Esophagus muscularis mucosa (tissue), 4 donors: ENCODE measurements around the gene ALDH3B1. TPM values are rescaled to one million over a fixed set of nuclear protein-coding genes. Genes with fewer than 3 reads are reported as not detected.

Experiments
- DNase-seq: peaks from one replicate; pipeline ENCODE4 v3.0.0-alpha.2; 2017; ENCODE audit errors: extremely low spot score
- H3K27ac ChIP-seq, 4 donors: fragments of 200-600 bp; sonication (generic); replicated peaks in 1 of 4; 1 replicate in 3 of 4; 2 replicates in 1 of 4; pipeline ENCODE4 v1.5.1; 2016 to 2019; ENCODE audit warnings: mild to moderate bottlenecking in 1 of 4
- H3K27me3 ChIP-seq, 4 donors: fragments of 200-600 bp; sonication (generic); one replicate each; pipeline versions ENCODE4 v1.5.1 to v1.6.0; 2016 to 2019
- H3K36me3 ChIP-seq, 4 donors: fragments of 200-600 bp; sonication (generic); one replicate each; pipeline ENCODE4 v1.5.1; 2016 to 2019
- H3K4me1 ChIP-seq, 4 donors: fragments of 200-600 bp; sonication (generic); one replicate each; pipeline ENCODE4 v1.5.1; 2016 to 2019
- H3K4me3 ChIP-seq, 4 donors: fragments of 200-600 bp; sonication (generic); 1 replicate in 2 of 4; 2 replicates in 2 of 4; pipeline ENCODE4 v1.5.1; 2016 to 2019; ENCODE audit warnings: mild to moderate bottlenecking in 4 of 4, moderate library complexity in 1 of 4
- H3K9me3 ChIP-seq, 4 donors: fragments of 200-600 bp; sonication (generic); 1 replicate in 3 of 4; 2 replicates in 1 of 4; pipeline ENCODE4 v1.5.1; 2016 to 2019
- EP300 ChIP-seq: sonication (generic); formaldehyde crosslinking; IDR thresholded peaks from one replicate; pipeline ENCODE4 v1.6.1; 2017; ENCODE audit warnings: antibody characterized with exemption
- POLR2A ChIP-seq: fragments of 450-650 bp; IDR thresholded peaks from one replicate; pipeline ENCODE4 v1.6.1; 2017; ENCODE audit warnings: antibody characterized with exemption, moderate library complexity, mild to moderate bottlenecking, low read depth
- POLR2AphosphoS5 ChIP-seq, 2 donors: sonication (generic); formaldehyde crosslinking; IDR thresholded peaks; one replicate each; pipeline ENCODE4 v1.6.1; 2017; ENCODE audit warnings: antibody characterized with exemption in 2 of 2
- WGBS: methylation state at CpG from one replicate; pipeline ENCODE4 v1.1.5; 2018; 5-methylcytosine and 5-hydroxymethylcytosine counted together
- intact Hi-C: fragments of 100-400 bp; cut with DNase I; formaldehyde crosslinking; loops from one replicate; pipeline ENCODE4 v1.15.1; 2023
- total RNA-seq, 4 donors: library from RNA; depleted of rRNA; stranded (reverse); fragments of >200 nt; gene quantifications; one replicate each; pipeline versions ENCODE4 v1.1.0 to v1.2.1, GENCODE V29; 2016
- TF ChIP-seq, protein P1 (sequence below), 3 experiments: fragments of 200-600 bp in 2 of 3; fragments of 450-650 bp in 1 of 3; sonication (generic) in 2 of 3; IDR thresholded peaks; one replicate each; pipeline ENCODE4 v1.5.1; 2017 to 2019; ENCODE audit warnings: antibody characterized with exemption in 3 of 3, mild to moderate bottlenecking in 2 of 3, moderate library complexity in 1 of 3

Gene ALDH3B1
- total RNA-seq, 4 donors from 2014 or later, result 10.6 to 17.2 (median 12.6) TPM

- WGBS, result 70% methylated on average over 17 of the region's 27 CpGs
- Histone ChIP-seq H3K27ac (peak overlapping the region in 3 of 4 donors; percentile 75 to 80 (median 79)), H3K27me3 (no peaks in the 10 kb centered on the region), H3K4me1 (peaks cover 25 to 65% (median 53%) of the 10 kb centered on the region in 4 donors), H3K9me3 (no peaks in the 10 kb centered on the region), H3K4me3 (no peak overlapping the region), H3K36me3 (no peaks in the 10 kb centered on the region)
- TF ChIP-seq EP300, result no peak
- TF ChIP-seq, protein P1, sequence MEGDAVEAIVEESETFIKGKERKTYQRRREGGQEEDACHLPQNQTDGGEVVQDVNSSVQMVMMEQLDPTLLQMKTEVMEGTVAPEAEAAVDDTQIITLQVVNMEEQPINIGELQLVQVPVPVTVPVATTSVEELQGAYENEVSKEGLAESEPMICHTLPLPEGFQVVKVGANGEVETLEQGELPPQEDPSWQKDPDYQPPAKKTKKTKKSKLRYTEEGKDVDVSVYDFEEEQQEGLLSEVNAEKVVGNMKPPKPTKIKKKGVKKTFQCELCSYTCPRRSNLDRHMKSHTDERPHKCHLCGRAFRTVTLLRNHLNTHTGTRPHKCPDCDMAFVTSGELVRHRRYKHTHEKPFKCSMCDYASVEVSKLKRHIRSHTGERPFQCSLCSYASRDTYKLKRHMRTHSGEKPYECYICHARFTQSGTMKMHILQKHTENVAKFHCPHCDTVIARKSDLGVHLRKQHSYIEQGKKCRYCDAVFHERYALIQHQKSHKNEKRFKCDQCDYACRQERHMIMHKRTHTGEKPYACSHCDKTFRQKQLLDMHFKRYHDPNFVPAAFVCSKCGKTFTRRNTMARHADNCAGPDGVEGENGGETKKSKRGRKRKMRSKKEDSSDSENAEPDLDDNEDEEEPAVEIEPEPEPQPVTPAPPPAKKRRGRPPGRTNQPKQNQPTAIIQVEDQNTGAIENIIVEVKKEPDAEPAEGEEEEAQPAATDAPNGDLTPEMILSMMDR (IDR thresholded peaks at IDR 0.05), result no peak
- TF ChIP-seq POLR2A, result no peak
- no peak for TF ChIP-seq POLR2AphosphoS5 (IDR thresholded peaks at IDR 0.05)
- DNase-seq, result no peak
- intact Hi-C loops, result no loop called here
Measured at GRCh38 chr11:68008381-68009337, 1.5 kb upstream of the ALDH3B1 start.

DNA sequence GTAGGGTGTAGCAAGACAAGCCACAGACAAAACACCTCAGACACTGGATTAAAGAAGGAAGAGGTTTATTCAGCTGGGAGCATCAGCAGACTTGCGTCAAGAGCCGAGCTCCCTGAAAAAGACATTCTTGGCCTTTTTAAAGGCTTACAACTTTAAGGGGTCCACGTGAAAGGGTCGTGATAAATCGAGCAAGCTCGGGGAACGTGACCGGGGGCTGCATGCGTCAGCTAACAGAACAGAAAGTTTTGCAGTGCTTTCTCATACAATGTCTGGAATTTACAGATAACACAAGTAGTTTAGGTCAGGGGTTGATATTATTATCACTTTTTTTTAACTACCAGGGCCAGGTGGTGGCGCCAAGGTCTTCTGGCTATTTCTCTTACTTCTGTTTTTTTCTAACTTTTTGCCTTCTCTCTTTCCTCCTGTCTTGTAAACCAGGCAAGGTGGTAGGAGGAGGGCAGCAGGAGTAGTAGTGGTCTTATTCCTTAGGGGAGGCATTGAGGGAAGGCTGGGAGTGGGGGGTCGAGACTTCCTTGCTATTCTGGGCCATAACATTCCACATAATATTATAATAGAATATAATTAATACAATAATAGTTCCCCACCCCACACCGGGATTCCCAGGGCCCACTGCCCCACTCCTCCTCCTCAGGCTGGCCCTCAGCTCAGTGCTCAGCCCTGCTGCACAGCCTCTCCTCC lies 587 bp upstream of the ALDH3B1 start:
- Histone ChIP-seq H3K4me1 (peaks cover 20 to 67% (median 53%) of the 10 kb centered on the region in 4 donors), H3K4me3 (peak overlapping the region; percentile 38 to 55 (median 46)), H3K27me3 (no peaks in the 10 kb centered on the region), H3K27ac (peak overlapping the region; percentile 75 to 80 (median 80)), H3K36me3 (no peaks in the 10 kb centered on the region), H3K9me3 (no peaks in the 10 kb centered on the region)
- no peak for DNase-seq
- intact Hi-C loops, result no loop called here
- WGBS, result 58% methylated on average over 12 of the region's 12 CpGs
- TF ChIP-seq EP300, result no peak
- TF ChIP-seq POLR2A, result no peak
- TF ChIP-seq, protein P1 (IDR thresholded peaks at IDR 0.05), result no peak
- TF ChIP-seq POLR2AphosphoS5 (IDR thresholded peaks at IDR 0.05), result no peak

DNA sequence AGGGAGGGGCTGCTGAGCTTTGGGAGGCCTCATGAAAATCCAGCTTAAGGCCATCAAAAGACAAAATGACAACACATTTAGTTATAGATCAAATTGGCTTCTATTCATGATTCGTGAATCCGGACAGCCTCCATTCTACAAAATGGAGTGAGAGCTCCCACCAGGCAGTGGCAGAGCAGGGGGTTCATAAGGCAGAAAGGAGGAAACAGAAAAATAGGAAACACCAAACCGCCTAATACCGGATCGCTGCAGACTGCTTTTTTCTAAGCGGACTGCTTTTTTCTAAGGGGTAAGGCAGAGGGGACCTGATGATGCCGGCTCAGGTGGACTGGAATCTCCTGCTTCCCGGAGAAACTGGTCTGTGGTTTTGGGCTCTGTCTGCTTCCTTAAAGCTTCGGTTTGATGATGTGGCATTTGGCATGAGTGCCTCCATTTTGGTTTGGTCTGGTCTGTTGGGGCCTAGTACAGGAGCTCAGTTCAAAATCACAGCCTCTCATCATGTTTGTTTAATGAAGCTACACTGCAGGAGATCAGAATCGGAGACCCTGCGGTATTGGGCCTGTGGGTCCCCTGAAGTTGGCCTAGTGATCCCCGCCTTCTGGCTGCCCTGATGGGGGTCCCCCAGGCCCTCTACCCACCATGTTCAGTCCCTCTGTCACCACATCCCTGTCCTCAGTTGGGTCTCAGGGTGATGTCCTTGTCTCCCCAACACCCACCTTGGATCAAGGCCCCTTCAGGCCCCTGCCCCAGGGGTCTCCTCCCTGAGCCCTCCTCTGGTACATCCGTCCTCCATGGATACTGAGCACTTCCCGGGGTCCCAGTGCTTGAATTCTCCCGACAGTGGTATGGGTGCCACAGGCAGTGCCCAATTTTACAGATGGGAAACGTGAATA lies 1.2 kb downstream of the ALDH3B1 start:
- H3K27me3 ChIP-seq, result no peaks in the 10 kb centered on the region
- intact Hi-C loops, result no loop called here
- H3K36me3 ChIP-seq, result no peaks in the 10 kb centered on the region
- peak overlapping the region; percentile 38 to 55 (median 46) for H3K4me3 ChIP-seq
- no peak for DNase-seq
- H3K9me3 ChIP-seq, result no peaks in the 10 kb centered on the region
- peaks cover 20 to 68% (median 57%) of the 10 kb centered on the region in 4 donors for H3K4me1 ChIP-seq
- 72% methylated on average over 10 of the region's 16 CpGs for WGBS
- H3K27ac ChIP-seq, result peak overlapping the region; percentile 75 to 80 (median 80)
- no peak for TF ChIP-seq EP300
- TF ChIP-seq, protein P1 (IDR thresholded peaks at IDR 0.05), result no peak
- TF ChIP-seq POLR2AphosphoS5 (IDR thresholded peaks at IDR 0.05), result no peak
- no peak for TF ChIP-seq POLR2A

GRCh38 chr11:68012044-68012842 lies 2.1 kb downstream of the ALDH3B1 start:
- Histone ChIP-seq H3K36me3 (no peaks in the 10 kb centered on the region), H3K4me3 (no peak overlapping the region), H3K9me3 (no peaks in the 10 kb centered on the region), H3K27ac (peak overlapping the region; percentile 34 to 75 (median 44)), H3K4me1 (peaks cover 23 to 77% (median 64%) of the 10 kb centered on the region in 4 donors), H3K27me3 (no peaks in the 10 kb centered on the region)
- 71% methylated on average over 12 of the region's 17 CpGs for WGBS
- intact Hi-C loops, result no loop called here
- TF ChIP-seq POLR2AphosphoS5 (IDR thresholded peaks at IDR 0.05), result no peak
- TF ChIP-seq, protein P1 (IDR thresholded peaks at IDR 0.05), result no peak
- TF ChIP-seq POLR2A, result no peak
- TF ChIP-seq EP300, result no peak
- no peak for DNase-seq
